ENCODE data around the gene SRGN.
A peak's percentile ranks its signal among the peaks of the same experiment; 100 is the strongest.

Gene SRGN

GRCh38 chr10:69045441-69046300 is 42.2 kb upstream of the SRGN start:
- Histone ChIP-seq H3K36me3 (replicated peaks) (no peaks in the 10 kb centered on the region), H3K4me3 (ENCODE audit: low read depth, low read length) (no peak overlapping the region), H3K27me3 (replicated peaks) (no peaks in the 10 kb centered on the region), H3K27ac (no peak overlapping the region)
- in situ Hi-C loops (cut with HindIII; ENCODE audit: low pct_ligation_motif_present, low sequenced_read_pairs) = no loop called here
- DNase-seq = peak; percentile 17
- TF ChIP-seq, protein P1, sequence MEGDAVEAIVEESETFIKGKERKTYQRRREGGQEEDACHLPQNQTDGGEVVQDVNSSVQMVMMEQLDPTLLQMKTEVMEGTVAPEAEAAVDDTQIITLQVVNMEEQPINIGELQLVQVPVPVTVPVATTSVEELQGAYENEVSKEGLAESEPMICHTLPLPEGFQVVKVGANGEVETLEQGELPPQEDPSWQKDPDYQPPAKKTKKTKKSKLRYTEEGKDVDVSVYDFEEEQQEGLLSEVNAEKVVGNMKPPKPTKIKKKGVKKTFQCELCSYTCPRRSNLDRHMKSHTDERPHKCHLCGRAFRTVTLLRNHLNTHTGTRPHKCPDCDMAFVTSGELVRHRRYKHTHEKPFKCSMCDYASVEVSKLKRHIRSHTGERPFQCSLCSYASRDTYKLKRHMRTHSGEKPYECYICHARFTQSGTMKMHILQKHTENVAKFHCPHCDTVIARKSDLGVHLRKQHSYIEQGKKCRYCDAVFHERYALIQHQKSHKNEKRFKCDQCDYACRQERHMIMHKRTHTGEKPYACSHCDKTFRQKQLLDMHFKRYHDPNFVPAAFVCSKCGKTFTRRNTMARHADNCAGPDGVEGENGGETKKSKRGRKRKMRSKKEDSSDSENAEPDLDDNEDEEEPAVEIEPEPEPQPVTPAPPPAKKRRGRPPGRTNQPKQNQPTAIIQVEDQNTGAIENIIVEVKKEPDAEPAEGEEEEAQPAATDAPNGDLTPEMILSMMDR (IDR thresholded peaks at IDR 0.05; ENCODE audit: low read depth, low read length, missing control alignments) = no peak

- Histone ChIP-seq H3K27ac (no peak overlapping the region), H3K4me3 (ENCODE audit: low read depth, low read length) (no peak overlapping the region), H3K36me3 (replicated peaks) (no peaks in the 10 kb centered on the region), H3K27me3 (replicated peaks) (no peaks in the 10 kb centered on the region)
- in situ Hi-C loops (cut with HindIII; ENCODE audit: low pct_ligation_motif_present, low sequenced_read_pairs) = no loop called here
- DNase-seq = no peak
- TF ChIP-seq, protein P1 (IDR thresholded peaks at IDR 0.05; ENCODE audit: low read depth, low read length, missing control alignments) = no peak
Measured at GRCh38 chr10:69047111-69047832, 40.6 kb upstream of the SRGN start.

DNA sequence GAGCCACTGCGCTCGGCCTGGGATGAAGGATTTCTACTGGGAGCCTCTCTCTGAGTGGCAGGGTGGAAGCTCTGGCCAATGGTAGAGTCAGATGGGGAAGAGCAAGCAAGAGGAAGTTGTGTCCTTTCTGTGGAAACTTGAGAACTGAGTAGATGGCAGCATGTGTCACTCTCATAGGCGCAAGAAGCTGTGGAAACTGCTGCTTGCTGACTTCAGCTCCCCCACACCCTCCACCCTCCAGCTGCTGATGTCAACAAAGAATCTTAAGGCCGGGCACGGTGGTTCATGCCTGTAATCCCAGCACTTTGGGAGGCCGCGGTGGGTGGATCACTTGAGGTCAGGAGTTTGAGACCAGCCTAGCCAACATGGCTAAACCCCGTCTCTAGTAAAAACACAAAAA is 39.8 kb upstream of the SRGN start:
- peak; percentile 39 for DNase-seq
- in situ Hi-C loops (cut with HindIII; ENCODE audit: low pct_ligation_motif_present, low sequenced_read_pairs) = no loop called here
- H3K36me3 ChIP-seq (replicated peaks) = no peaks in the 10 kb centered on the region
- H3K27ac ChIP-seq = no peak overlapping the region
- no peaks in the 10 kb centered on the region for H3K27me3 ChIP-seq (replicated peaks)
- TF ChIP-seq, protein P1 (IDR thresholded peaks at IDR 0.05; ENCODE audit: low read depth, low read length, missing control alignments) = no peak
- H3K4me3 ChIP-seq (ENCODE audit: low read depth, low read length) = no peak overlapping the region

DNA sequence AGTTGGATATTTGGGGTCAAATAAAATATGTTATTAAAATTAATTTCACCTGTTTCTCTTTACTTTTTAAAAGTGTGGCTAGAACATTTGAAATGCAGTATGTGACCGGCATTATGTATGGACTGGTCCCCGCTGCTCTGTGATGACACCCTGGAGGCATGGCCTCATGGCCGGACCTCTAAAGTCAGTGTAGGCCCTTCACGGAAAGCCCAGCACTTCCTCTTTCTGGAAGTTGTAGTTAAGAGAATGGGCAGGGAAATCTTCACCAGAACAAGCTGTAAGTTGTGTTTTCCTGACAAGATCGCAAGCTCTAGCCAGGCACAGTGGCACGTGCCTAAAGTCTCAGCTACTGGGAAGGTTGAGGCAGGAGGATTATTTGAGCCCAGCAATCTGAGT is 38.3 kb upstream of the SRGN start:
- Histone ChIP-seq H3K4me3 (ENCODE audit: low read depth, low read length) (no peak overlapping the region), H3K27ac (no peak overlapping the region), H3K36me3 (replicated peaks) (no peaks in the 10 kb centered on the region), H3K27me3 (replicated peaks) (no peaks in the 10 kb centered on the region)
- TF ChIP-seq, protein P1 (IDR thresholded peaks at IDR 0.05; ENCODE audit: low read depth, low read length, missing control alignments) = no peak
- in situ Hi-C loops (cut with HindIII; ENCODE audit: low pct_ligation_motif_present, low sequenced_read_pairs) = no loop called here
- no peak for DNase-seq

GRCh38 chr10:69051303-69051702 is 36.6 kb upstream of the SRGN start:
- Histone ChIP-seq H3K4me3 (ENCODE audit: low read depth, low read length) (no peak overlapping the region), H3K27me3 (replicated peaks) (no peaks in the 10 kb centered on the region), H3K27ac (no peak overlapping the region), H3K36me3 (replicated peaks) (no peaks in the 10 kb centered on the region)
- TF ChIP-seq, protein P1 (IDR thresholded peaks at IDR 0.05; ENCODE audit: low read depth, low read length, missing control alignments) = no peak
- DNase-seq = peak; percentile 31
- in situ Hi-C loops (cut with HindIII; ENCODE audit: low pct_ligation_motif_present, low sequenced_read_pairs) = no loop called here

All from brain microvascular endothelial cell (primary cell).